ENCODE results near the gene PIP5K1B. TPM values are rescaled to one million over a fixed set of nuclear protein-coding genes. Genes with fewer than 3 reads are reported as not detected.
A peak's percentile ranks its signal among the peaks of the same experiment; 100 is the strongest.

The PIP5K1B gene
- total RNA-seq, 1 experiment from 2014 or later, result 0.20 TPM

GRCh38 chr9:68685213-68685612 is 19.8 kb upstream of the PIP5K1B start:
- H3K9me2 ChIP-seq (ENCODE audit: insufficient read depth), result no peaks in the 10 kb centered on the region
- H3K36me3 ChIP-seq (ENCODE audit: control insufficient read depth in 1 of 2, insufficient read depth in 2 of 2, low read length in 2 of 2), result no peaks in the 10 kb centered on the region
- DNase-seq (ENCODE audit: low read depth, low spot score) (no peak), ATAC-seq (0 out of 2 replicates have a peak, but pooled peaks have one; percentile 17)
- TF ChIP-seq ZBTB33 (IDR thresholded peaks at IDR 0.05; ENCODE audit: extremely low read depth, insufficient replicate concordance, low read length) (no peak), SP1 (IDR thresholded peaks at IDR 0.05; ENCODE audit: low read depth) (no peak), ZFX (IDR thresholded peaks at IDR 0.05) (no peak), EZH2phosphoT487 (IDR thresholded peaks at IDR 0.05; ENCODE audit: borderline replicate concordance) (no peak), JUND (IDR thresholded peaks at IDR 0.05) (no peak), SRF (IDR thresholded peaks at IDR 0.05; ENCODE audit: low read depth) (no peak), CTCF (IDR thresholded peaks at IDR 0.05 in 2 of 3, conservative IDR thresholded peaks at IDR 0.05 in 1 of 3; ENCODE audit: borderline replicate concordance in 1 of 3, insufficient read depth in 1 of 3, low read depth in 2 of 3, low read length in 2 of 3) (no peak), POLR2AphosphoS5 (IDR thresholded peaks at IDR 0.05; ENCODE audit: low read depth, low read length) (no peak), SIN3A (IDR thresholded peaks at IDR 0.05; ENCODE audit: low read depth) (no peak), POLR2A (IDR thresholded peaks at IDR 0.05; ENCODE audit: borderline replicate concordance, extremely low read depth, insufficient read depth, insufficient read length) (no peak)
- H3K9ac ChIP-seq (ENCODE audit: low read length), result no peak overlapping the region
- H3K79me2 ChIP-seq (ENCODE audit: insufficient read depth, low read length), result no peaks in the 10 kb centered on the region
- no peak overlapping the region for H3K27ac ChIP-seq (ENCODE audit: low read depth, low read length)
- peaks cover 5% of the 10 kb centered on the region in 2 experiments; a peak in 2 of 4 replicates for H3K4me1 ChIP-seq (ENCODE audit: control insufficient read depth in 1 of 2, insufficient read depth in 2 of 2, low read length in 2 of 2)
- no peak overlapping the region for H3K4me3 ChIP-seq (replicated peaks in 1 of 2; ENCODE audit: low read depth in 1 of 2, low read length in 2 of 2)
- BruUV-seq (replicated peaks), result no TSS peak
- no peak overlapping the region for H3K4me2 ChIP-seq (ENCODE audit: low read length)
- H3K27me3 ChIP-seq (ENCODE audit: insufficient read depth, low read length), result peaks cover 42% of the 10 kb centered on the region
- RAD21 ChIA-PET (ENCODE audit: low non-redundant PET in 1 of 2, low total read pairs in 2 of 2, uncharacterized antibody in 2 of 2, unreplicated experiment in 2 of 2), result no interaction called here
- intact Hi-C loops (cut with micrococcal nuclease), result loop anchor here (5.0 kb wide), 1 partner anchor 103 kb away; no protein-coding TSS in a partner anchor
- no peaks in the 10 kb centered on the region for H3K9me3 ChIP-seq (ENCODE audit: control insufficient read depth in 1 of 2, insufficient read depth in 1 of 2, low read depth in 1 of 2, low read length in 2 of 2)
- H2AFZ ChIP-seq (ENCODE audit: low read depth, low read length, poor library complexity, severe bottlenecking), result peak overlapping the region; percentile 55
- CTCF ChIA-PET, result interaction anchor here (1.0 kb wide), 1 partner anchor 12 kb away, joined by 5 read pairs; no protein-coding TSS in a partner anchor
- H4K20me1 ChIP-seq (ENCODE audit: insufficient read depth), result no peaks in the 10 kb centered on the region
- POLR2A ChIA-PET, result no interaction called here

Measured in HCT116 (cell line).